ENCODE data around the gene ZNHIT3. TPM values are rescaled to one million over a fixed set of nuclear protein-coding genes. Genes with fewer than 3 reads are reported as not detected.

Gene ZNHIT3
- total and polyA plus RNA-seq, 2 donors from 2014 or later = 25.4 to 60.9 TPM

GRCh38 chr17:36509272-36509985 lies 22.9 kb downstream of the ZNHIT3 start:
- H3K9ac ChIP-seq (ENCODE audit: low read length in 3 of 3) = no peak overlapping the region
- FAIRE-seq (no peak), DNase-seq (no peak)
- no peak overlapping the region for H3K27ac ChIP-seq (ENCODE audit: low read depth in 2 of 2, low read length in 2 of 2)
- no peaks in the 10 kb centered on the region for H3K27me3 ChIP-seq (ENCODE audit: control insufficient read depth, insufficient read depth, low read length)
- H3K4me1 ChIP-seq (ENCODE audit: control insufficient read depth in 2 of 3, insufficient read depth in 2 of 3, low read depth in 1 of 3, low read length in 3 of 3) = no peaks in the 10 kb centered on the region
- H3K4me3 ChIP-seq (ENCODE audit: low read length in 3 of 3) = no peak overlapping the region
- no peaks in the 10 kb centered on the region for H3K9me3 ChIP-seq (ENCODE audit: control insufficient read depth in 2 of 3, insufficient read depth in 1 of 3, low read length in 3 of 3)
- TF ChIP-seq CTCF (IDR thresholded peaks at IDR 0.05; ENCODE audit: borderline replicate concordance, extremely low read depth, insufficient read depth) = no peak
- intact Hi-C loops (cut with DNase I) = no loop called here
- H3K36me3 ChIP-seq (ENCODE audit: control insufficient read depth in 2 of 3, insufficient read depth in 3 of 3, low read length in 3 of 3) = peaks cover 0 to 14% (median 11%) of the 10 kb centered on the region in 3 donors

GRCh38 chr17:36510636-36511035 lies 24.2 kb downstream of the ZNHIT3 start:
- no peaks in the 10 kb centered on the region for H3K27me3 ChIP-seq (ENCODE audit: control insufficient read depth, insufficient read depth, low read length)
- intact Hi-C loops (cut with DNase I) = no loop called here
- no peak overlapping the region for H3K27ac ChIP-seq (ENCODE audit: low read depth in 2 of 2, low read length in 2 of 2)
- H3K4me1 ChIP-seq (ENCODE audit: control insufficient read depth in 2 of 3, insufficient read depth in 2 of 3, low read depth in 1 of 3, low read length in 3 of 3) = no peaks in the 10 kb centered on the region
- no peak overlapping the region for H3K4me3 ChIP-seq (ENCODE audit: low read length in 3 of 3)
- H3K9ac ChIP-seq (ENCODE audit: low read length in 3 of 3) = no peak overlapping the region
- no peaks in the 10 kb centered on the region for H3K9me3 ChIP-seq (ENCODE audit: control insufficient read depth in 2 of 3, insufficient read depth in 1 of 3, low read length in 3 of 3)
- FAIRE-seq (no peak), DNase-seq (no peak)
- H3K36me3 ChIP-seq (ENCODE audit: control insufficient read depth in 2 of 3, insufficient read depth in 3 of 3, low read length in 3 of 3) = peaks cover 0 to 16% (median 9%) of the 10 kb centered on the region in 3 donors
- no peak for TF ChIP-seq CTCF (IDR thresholded peaks at IDR 0.05; ENCODE audit: borderline replicate concordance, extremely low read depth, insufficient read depth)

GRCh38 chr17:36511216-36511615 lies 24.7 kb downstream of the ZNHIT3 start:
- TF ChIP-seq CTCF (IDR thresholded peaks at IDR 0.05; ENCODE audit: borderline replicate concordance, extremely low read depth, insufficient read depth) = no peak
- Histone ChIP-seq H3K9me3 (ENCODE audit: control insufficient read depth in 2 of 3, insufficient read depth in 1 of 3, low read length in 3 of 3) (no peaks in the 10 kb centered on the region), H3K9ac (ENCODE audit: low read length in 3 of 3) (no peak overlapping the region), H3K4me3 (ENCODE audit: low read length in 3 of 3) (no peak overlapping the region), H3K4me1 (ENCODE audit: control insufficient read depth in 2 of 3, insufficient read depth in 2 of 3, low read depth in 1 of 3, low read length in 3 of 3) (no peaks in the 10 kb centered on the region), H3K27me3 (ENCODE audit: control insufficient read depth, insufficient read depth, low read length) (no peaks in the 10 kb centered on the region), H3K27ac (ENCODE audit: low read depth in 2 of 2, low read length in 2 of 2) (no peak overlapping the region), H3K36me3 (ENCODE audit: control insufficient read depth in 2 of 3, insufficient read depth in 3 of 3, low read length in 3 of 3) (peaks cover 0 to 12% (median 4%) of the 10 kb centered on the region in 3 donors)
- DNase-seq (no peak), FAIRE-seq (no peak)
- intact Hi-C loops (cut with DNase I) = no loop called here

Data from kidney (tissue), 14 donors.